Measurements from ENCODE around the gene GRID2. TPM values are rescaled to one million over a fixed set of nuclear protein-coding genes. Genes with fewer than 3 reads are reported as not detected.

Gene GRID2
- total RNA-seq, 1 donor: 0.63 TPM

DNA sequence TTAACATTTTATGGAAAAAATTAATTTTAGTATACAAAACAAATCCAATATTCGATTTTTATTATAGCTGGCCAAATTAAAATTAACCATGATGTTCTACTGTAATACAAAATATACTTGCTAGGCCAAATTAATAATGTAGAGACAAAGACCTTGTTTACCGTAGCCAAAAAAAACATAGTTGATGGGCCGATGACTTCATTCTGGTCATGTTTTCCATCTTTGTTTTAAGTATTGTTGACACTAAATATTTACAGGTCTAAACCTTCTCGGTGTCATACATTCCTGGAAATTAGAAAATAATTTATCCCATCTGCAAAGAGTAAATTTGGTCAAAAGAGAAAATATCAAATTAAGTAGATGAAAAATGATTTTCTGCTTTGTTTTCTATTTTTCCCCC, 698.5 kb downstream of the GRID2 start:
- no peak overlapping the region for H3K4me3 ChIP-seq (ENCODE audit: low read depth, low read length)
- DNase-seq (ENCODE audit: low read depth): no peak
- TF ChIP-seq, protein P1, sequence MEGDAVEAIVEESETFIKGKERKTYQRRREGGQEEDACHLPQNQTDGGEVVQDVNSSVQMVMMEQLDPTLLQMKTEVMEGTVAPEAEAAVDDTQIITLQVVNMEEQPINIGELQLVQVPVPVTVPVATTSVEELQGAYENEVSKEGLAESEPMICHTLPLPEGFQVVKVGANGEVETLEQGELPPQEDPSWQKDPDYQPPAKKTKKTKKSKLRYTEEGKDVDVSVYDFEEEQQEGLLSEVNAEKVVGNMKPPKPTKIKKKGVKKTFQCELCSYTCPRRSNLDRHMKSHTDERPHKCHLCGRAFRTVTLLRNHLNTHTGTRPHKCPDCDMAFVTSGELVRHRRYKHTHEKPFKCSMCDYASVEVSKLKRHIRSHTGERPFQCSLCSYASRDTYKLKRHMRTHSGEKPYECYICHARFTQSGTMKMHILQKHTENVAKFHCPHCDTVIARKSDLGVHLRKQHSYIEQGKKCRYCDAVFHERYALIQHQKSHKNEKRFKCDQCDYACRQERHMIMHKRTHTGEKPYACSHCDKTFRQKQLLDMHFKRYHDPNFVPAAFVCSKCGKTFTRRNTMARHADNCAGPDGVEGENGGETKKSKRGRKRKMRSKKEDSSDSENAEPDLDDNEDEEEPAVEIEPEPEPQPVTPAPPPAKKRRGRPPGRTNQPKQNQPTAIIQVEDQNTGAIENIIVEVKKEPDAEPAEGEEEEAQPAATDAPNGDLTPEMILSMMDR (IDR thresholded peaks at IDR 0.05; ENCODE audit: insufficient read depth, low read length): no peak

DNA sequence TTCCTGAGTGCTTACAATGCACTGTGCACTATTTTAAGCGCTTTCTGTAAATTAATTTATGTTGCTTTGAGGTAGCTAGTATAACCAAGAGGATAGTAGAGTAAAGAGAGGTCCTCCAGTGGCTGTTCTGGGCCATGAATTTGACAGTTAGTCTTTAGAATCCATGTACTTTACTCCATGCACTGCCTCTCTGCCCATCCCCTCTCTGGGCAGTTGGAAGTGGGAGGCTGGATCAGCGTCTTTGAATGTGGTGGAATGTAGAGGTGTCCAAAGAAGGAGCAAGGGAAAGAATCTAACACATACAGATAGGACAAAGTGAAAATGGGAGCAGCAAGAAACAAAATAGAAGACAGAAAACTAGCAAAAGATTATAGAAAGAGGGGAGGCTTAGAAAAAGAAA, 712.6 kb downstream of the GRID2 start:
- H3K4me3 ChIP-seq (ENCODE audit: low read depth, low read length): no peak overlapping the region
- TF ChIP-seq, protein P1 (IDR thresholded peaks at IDR 0.05; ENCODE audit: insufficient read depth, low read length): no peak
- no peak for DNase-seq (ENCODE audit: low read depth)

DNA sequence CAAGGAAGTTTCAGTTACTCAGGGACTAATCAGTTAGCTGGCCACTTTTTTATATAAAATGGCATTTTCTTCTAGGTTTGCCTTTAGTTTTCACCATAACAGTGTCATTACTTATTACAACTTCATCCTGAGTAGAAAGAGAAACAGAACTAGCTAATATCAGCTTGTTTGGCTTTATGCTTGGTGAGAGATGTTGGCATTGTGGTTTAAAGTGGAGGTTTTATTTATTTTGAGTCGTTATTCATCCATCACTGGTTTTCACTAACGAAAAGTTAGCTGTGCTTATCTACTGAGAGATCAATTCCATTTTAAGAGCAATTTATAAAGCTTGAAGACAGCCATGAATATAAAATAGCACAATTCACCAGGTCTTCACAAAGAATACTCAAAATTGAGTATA, 714.5 kb downstream of the GRID2 start:
- H3K4me3 ChIP-seq (ENCODE audit: low read depth, low read length): no peak overlapping the region
- no peak for DNase-seq (ENCODE audit: low read depth)
- TF ChIP-seq, protein P1 (IDR thresholded peaks at IDR 0.05; ENCODE audit: insufficient read depth, low read length): no peak

DNA sequence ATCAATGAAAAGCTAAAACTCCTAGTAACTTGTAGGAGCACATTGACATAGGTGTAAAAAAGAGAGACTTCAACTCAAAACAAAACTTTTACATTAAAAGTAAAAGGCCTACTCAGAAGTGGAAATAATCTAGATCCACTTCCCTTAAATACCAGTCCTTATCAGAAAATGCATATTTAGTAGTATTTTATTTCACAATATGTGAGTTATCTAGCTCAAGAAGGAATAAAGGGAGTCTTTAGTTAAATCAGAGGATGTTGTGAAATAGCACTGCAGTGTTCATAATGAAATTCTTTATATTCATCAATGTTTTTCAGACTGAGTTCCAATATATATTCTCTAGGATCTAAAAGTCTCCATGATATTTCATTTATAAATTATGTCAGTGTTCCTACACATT, 715.0 kb downstream of the GRID2 start:
- TF ChIP-seq, protein P1 (IDR thresholded peaks at IDR 0.05; ENCODE audit: insufficient read depth, low read length): no peak
- no peak overlapping the region for H3K4me3 ChIP-seq (ENCODE audit: low read depth, low read length)
- no peak for DNase-seq (ENCODE audit: low read depth)

DNA sequence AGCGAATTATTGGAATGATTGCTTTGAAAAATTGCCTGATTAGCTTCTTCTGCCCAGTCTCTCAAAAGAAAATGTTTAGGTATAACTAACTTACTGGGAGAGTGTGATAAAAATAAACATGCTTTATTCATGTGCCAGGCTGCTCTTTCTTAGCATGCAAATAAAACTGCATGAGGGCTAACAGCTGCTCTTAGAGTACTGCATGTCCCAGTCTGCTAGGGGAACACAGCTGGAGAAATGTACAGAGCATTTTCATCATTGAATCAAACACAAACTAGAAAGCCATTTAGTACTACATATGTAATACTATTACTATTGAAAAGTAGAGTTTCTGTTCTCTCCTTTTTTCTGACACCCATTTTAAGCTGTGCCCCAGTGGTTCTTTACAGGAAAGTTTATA, 726.0 kb downstream of the GRID2 start:
- DNase-seq (ENCODE audit: low read depth): no peak
- no peak overlapping the region for H3K4me3 ChIP-seq (ENCODE audit: low read depth, low read length)
- TF ChIP-seq, protein P1 (IDR thresholded peaks at IDR 0.05; ENCODE audit: insufficient read depth, low read length): no peak

DNA sequence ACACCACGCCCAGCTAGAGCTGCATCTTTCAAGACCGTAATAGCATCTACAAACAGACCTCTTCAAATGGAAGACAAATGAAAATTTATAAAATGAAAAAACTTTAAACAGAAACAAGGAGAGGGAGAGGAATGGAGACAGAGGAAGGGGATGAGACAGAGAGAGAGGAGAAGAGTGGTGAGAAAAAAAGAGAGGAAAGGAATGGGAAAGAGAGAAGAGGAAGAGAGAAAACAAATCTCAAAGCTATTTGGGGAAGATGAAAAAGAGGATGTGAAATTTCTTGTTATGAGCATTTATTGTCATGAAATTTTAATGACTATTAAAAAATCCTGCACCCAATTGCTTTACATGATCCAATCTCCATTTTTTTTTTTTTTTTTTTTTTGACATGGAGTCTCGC, 726.9 kb downstream of the GRID2 start:
- H3K4me3 ChIP-seq (ENCODE audit: low read depth, low read length): no peak overlapping the region
- DNase-seq (ENCODE audit: low read depth): no peak
- TF ChIP-seq, protein P1 (IDR thresholded peaks at IDR 0.05; ENCODE audit: insufficient read depth, low read length): no peak

DNA sequence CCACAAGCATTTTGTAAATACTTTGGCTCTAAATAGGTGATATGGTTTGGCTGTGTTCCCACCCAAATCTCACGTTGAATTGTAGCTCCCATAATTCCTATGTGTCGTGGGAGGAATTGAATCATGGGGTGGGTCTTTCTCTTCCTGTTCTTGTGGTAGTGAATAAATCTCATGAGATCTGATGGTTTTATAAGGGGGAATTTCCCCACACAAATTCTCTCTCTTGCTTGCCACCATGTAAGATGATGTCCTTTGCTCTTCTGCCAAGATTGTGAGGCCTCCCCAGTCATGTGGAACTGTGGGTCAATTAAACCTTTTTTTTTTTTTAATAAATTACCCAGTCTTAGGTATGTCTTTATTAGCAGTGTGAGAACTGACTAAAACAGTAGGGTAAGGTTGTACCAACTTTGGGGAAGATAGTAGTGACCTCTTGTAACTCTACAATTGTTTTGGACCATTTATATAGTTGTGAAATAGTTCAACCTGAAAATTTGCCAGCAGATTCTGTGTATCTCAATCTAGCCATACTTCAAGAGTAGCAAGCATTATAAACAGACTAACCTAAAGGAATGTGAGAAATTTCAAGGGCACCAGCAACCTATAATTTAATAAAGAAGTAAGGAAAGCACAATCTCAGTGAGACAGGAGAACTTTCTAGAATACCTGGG, 727.8 kb downstream of the GRID2 start:
- TF ChIP-seq, protein P1 (IDR thresholded peaks at IDR 0.05; ENCODE audit: insufficient read depth, low read length): no peak
- no peak for DNase-seq (ENCODE audit: low read depth)
- H3K4me3 ChIP-seq (ENCODE audit: low read depth, low read length): no peak overlapping the region

Data from fibroblast of the aortic adventitia (primary cell).